GM19372 (cell line): Measurements from ENCODE around the gene STAP1.
"Not testable (repeated sequence)": the region's sequence is repeated elsewhere in the genome, so short reads cannot be mapped to it uniquely, and the experiment has no call there.

Experiments used
- ATAC-seq: cut with Tn5 transposase; IDR thresholded peaks from one replicate; pipeline ENCODE4 v1.9.1; 2021; ENCODE audit warnings: mild to moderate bottlenecking, low read depth, moderate library complexity; ENCODE audit not compliant: unreplicated experiment

STAP1 gene

DNA sequence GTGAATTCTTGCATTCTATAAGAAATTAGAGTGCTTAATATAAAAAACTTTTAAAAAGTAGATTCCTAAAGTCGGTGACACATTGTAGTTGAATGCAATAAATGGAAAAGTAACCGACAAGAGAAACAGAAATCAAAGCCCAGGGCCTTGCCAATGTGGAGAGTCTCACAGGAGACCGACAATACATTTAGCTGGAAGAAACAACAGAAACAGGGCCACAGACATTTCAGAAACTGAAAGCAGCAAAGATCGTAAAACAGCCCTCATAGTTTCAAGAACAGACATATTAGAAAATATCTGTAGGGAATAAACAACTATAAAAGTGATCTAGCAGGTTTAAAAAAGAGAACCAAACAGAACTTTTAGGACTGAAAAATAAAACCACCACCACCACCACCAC lies 49.5 kb downstream of the STAP1 start:
- no peak for ATAC-seq

DNA sequence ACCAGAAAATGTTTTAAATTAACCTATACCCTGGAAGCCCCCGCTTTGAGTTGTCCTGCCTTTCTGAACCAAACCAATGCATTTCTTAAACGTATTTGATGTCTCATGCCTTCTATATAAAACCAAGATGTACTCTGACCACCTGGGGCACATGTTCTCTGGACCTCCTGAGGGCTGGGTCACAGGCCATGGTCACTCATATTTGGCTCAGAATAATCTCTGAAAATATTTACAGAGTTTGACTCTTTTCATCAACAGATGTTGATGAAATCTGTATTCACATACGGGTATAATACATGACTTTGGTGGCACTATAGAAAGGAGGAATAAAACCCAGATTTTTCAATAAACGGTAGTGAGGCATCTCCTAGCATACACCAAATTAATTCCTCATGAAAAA lies 55.7 kb downstream of the STAP1 start:
- ATAC-seq = no peak

DNA sequence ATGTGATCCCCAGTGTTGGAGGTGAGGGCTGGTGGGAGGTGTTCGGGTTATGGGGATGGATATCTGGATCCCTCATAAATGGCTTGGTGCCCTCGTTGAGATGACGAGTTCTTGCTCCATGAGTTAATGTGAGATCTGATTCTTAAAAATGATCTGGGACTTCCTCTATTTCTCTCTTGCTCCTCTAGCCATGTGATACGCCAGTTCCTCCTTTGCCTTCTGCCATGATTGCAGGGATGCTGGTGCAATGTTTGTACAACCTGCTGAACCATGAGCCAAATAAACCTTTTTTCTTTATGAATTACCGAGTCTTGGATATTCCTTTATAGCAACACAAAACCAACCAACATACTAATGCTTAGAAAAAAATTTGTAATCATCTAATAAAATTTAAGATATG lies 56.6 kb downstream of the STAP1 start:
- no peak for ATAC-seq

DNA sequence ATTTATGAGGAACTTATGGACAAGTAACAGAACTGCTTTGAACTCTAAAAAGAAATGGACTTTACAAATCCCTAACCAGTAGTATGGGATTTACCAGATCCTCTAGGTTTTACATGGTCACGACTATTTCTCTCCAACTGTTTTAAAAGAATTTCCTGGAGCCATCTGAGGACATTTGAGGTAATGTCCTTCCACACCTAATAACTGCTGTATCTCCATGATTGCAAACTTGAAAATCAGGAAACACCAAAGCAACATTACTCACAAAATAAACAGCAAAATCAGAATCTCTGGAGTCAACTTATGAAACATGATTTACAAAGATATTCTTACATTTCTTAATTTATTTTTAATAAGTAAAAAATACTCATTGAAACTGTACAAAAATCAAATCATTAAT lies 58.0 kb downstream of the STAP1 start:
- no peak for ATAC-seq

DNA sequence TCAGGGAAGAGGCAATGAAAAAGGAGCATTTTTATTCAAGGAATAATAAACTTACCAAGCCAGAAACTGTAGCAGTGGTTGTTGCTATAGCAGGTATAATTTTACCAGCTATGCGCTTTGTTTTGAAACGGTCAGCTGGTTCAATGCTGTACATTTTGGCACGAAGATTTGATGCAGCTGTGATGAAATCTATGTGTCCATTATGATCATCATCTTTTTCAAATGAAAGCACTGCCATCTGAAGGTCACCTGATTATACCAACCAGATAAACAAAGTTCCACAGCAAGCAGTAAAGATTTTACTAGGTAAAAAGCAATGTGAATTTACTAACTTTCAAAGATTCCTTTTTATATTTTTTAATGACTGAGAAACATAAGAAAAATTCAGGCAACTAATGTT lies 66.4 kb downstream of the STAP1 start:
- no peak for ATAC-seq

DNA sequence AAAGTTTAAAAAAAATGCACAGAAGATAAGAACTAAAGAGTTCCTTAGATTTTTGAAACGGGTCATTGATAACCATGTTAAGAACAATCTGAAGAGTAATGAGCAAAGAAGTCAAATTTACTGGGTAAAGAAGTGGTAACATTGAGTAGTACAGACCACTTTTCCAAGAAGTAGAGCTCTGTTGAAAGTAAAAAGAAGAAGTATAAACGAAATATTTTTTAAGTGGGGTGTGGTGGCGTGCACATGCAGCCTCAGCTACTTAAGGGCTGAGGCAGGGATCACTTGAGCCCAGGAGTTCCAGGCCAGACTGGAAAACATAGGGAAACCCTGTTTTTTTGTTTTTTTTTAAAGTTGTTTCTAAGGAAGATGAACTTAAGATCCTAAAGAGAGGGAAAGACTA lies 74.0 kb downstream of the STAP1 start:
- ATAC-seq = no peak

DNA sequence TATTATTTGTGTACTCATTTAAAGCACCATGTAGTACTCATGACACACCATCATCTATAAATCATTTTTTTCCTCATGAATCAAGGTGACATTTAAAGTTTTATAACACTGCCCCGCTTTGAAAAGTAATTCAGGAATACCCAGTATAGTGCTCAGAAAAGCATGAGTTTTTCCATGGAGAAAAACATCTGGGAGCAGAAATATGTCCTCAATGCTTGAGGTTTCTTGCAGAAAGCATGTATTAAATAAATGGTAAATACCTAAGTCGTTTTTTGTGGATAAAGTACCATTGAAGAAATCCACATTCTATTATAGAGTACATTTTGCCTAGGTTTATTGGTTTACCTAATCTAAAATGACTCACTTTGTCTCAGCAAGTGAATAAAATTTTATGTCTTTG lies 76.2 kb downstream of the STAP1 start:
- ATAC-seq = no peak

DNA sequence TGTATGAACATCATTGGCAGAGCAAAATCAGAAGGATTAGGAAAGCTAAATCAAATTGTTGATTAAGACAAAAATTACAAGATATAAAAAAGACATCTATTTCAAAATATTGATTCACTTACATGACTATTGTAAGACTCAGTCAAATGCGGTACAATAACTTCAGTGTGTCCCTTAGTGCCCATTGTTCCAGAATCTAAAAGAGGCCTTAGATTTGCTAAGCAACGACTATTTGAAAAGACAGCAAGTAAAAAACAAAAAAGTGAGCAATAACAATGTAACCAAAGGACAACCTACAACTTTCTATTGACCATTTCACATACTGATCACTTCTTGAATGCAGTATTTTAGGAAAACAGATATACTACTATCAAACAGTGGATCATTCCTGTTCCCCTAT lies 76.8 kb downstream of the STAP1 start:
- ATAC-seq = no peak

DNA sequence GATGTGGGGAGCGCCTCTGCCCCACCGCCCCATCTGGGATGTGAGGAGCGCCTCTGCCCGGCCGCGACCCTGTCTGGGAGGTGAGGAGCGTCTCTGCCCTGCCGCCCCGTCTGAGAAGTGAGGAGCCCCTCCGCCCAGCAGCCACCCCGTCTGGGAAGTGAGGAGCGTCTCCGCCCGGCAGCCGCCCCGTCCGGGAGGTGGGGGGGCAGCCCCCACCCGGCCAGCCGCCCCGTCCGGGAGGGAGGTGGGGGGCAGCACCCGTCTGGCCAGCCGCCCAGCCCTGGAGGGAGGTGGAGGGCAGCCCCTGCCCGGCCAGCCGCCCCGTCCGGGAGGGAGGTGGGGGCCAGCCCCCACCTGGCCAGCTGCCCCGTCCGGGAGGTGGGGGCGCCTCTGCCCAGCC lies 78.5 kb downstream of the STAP1 start:
- not testable (repeated sequence) for ATAC-seq

DNA sequence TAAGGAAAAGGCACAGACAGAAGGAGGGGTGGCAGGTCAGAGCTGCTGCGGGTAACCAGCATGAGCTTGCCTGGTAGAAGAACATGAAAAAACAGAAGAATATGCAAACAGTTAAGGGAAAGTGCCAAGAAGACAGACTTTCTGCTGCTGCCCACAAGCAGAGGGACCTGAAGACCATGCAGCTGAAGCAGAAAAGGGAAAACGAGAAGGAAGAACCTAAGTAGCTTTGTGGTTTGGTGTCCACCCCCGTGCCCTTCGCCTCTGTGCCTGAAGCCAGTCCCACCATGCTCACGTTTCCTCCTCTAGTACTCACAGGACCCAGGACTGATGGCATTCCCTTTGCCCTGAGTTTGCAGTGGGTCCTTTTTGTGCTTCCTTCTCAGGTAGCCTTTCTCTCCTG lies 79.6 kb downstream of the STAP1 start:
- no peak for ATAC-seq

DNA sequence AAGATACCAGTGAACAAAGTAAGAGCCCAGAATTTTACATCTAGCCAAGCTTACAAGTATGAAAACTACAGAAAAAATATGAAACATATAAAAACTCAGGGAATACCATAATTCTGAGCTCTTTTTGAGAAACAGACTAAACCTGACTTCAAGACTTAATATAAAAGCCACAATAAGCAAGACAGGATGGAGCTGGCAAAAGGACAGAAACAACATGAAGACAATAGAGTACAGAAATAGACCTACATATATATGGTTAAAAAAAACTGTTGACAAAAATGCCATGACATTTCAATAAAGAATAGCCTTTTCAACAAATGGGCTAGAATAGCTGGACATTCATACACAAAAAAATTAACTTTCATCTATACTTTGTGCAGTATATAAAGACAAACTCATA lies 93.0 kb downstream of the STAP1 start:
- no peak for ATAC-seq
